SU-DHL-6 (cell line): Measurements from ENCODE around the gene TENM4.

Experiments used
- H2AFZ ChIP-seq: fragments of 200-600 bp; sonication (generic); 2 replicates; pipeline ENCODE4 v1.6.1; 2014; ENCODE audit warnings: low read depth, mild to moderate bottlenecking, moderate library complexity, mixed read lengths, antibody characterized with exemption, low read length; ENCODE audit not compliant: severe bottlenecking
- H3F3A ChIP-seq: fragments of 200-600 bp; shearing (Covaris generic); 2 replicates; pipeline ENCODE4 v1.6.0; 2016; ENCODE audit warnings: antibody characterized with exemption, mild to moderate bottlenecking; ENCODE audit not compliant: insufficient read depth
- H3K27ac ChIP-seq: fragments of 200-600 bp; sonication (generic); 2 replicates; pipeline ENCODE4 v1.5.1; 2016; ENCODE audit warnings: low read depth, mild to moderate bottlenecking, low read length, moderate library complexity, mixed read lengths
- H3K27me3 ChIP-seq: fragments of 200-600 bp; sonication (generic), shearing (Covaris generic); 2 replicates; pipeline ENCODE4 v1.6.0; 2014; ENCODE audit warnings: mild to moderate bottlenecking, low read length
- H3K36me3 ChIP-seq: fragments of 200-600 bp; sonication (generic); 2 replicates; pipeline ENCODE4 v1.6.1; 2014; ENCODE audit warnings: mild to moderate bottlenecking, low read length, mixed read lengths
- H3K4me2 ChIP-seq: fragments of 300-600, 200-600 bp; shearing (Covaris generic), sonication (generic); 2 replicates; pipeline ENCODE4 v1.6.0; 2014; ENCODE audit warnings: low read length, low read depth, mild to moderate bottlenecking; ENCODE audit not compliant: poor library complexity, severe bottlenecking
- H3K4me3 ChIP-seq: fragments of 200-600 bp; sonication (generic); 2 replicates; pipeline ENCODE4 v1.5.1; 2014; ENCODE audit warnings: antibody characterized with exemption, low read length, mild to moderate bottlenecking, mixed read lengths; ENCODE audit not compliant: insufficient read depth, poor library complexity, severe bottlenecking
- H3K79me2 ChIP-seq: fragments of 200-600 bp; sonication (generic); 2 replicates; pipeline ENCODE4 v1.6.1; 2014; ENCODE audit warnings: mild to moderate bottlenecking, low read length, moderate library complexity; ENCODE audit not compliant: insufficient read depth
- H3K9ac ChIP-seq: fragments of 200-600 bp; sonication (generic); 2 replicates; pipeline ENCODE4 v1.7.0; 2014; ENCODE audit warnings: mild to moderate bottlenecking, low read length
- H3K9me2 ChIP-seq: fragments of 200-600 bp; sonication (generic); replicated peaks from 2 replicates; pipeline ENCODE4 v1.6.1; 2014; ENCODE audit warnings: low read length; ENCODE audit not compliant: insufficient read depth
- H3K9me3 ChIP-seq: fragments of 200-600 bp; sonication (generic); 2 replicates; pipeline ENCODE4 v1.6.1; 2014; ENCODE audit warnings: low read length, mixed read lengths; ENCODE audit not compliant: insufficient read depth
- H4K20me1 ChIP-seq: fragments of 200-600 bp; sonication (generic); 2 replicates; pipeline ENCODE4 v1.6.1; 2014; ENCODE audit warnings: low read depth, mild to moderate bottlenecking, antibody characterized with exemption, low read length, moderate library complexity, mixed read lengths
- CTCF ChIP-seq: fragments of 200-600 bp; sonication (generic); IDR thresholded peaks from one replicate; pipeline ENCODE4 v1.5.1; 2017; ENCODE audit warnings: antibody characterized with exemption, mild to moderate bottlenecking, low read length, moderate library complexity; ENCODE audit not compliant: insufficient read depth, poor library complexity, severe bottlenecking
- EZH2phosphoT487 ChIP-seq: fragments of 200-600 bp; sonication (generic), shearing (Covaris generic); conservative IDR thresholded peaks from 2 replicates; pipeline ENCODE4 v1.6.1; 2018; ENCODE audit warnings: mild to moderate bottlenecking, antibody characterized with exemption, low read length, moderate library complexity, mixed read lengths

The TENM4 gene

GRCh38 chr11:79427126-79427525 lies 13.7 kb downstream of the TENM4 start:
- no peak overlapping the region for H3K4me2 ChIP-seq
- H3K9me3 ChIP-seq, result no peaks in the 10 kb centered on the region
- no peak overlapping the region for H2AFZ ChIP-seq
- no peaks in the 10 kb centered on the region for H3F3A ChIP-seq
- no peak for TF ChIP-seq CTCF
- TF ChIP-seq EZH2phosphoT487, result no peak
- H3K27ac ChIP-seq, result no peak overlapping the region
- H3K27me3 ChIP-seq, result no peaks in the 10 kb centered on the region
- no peaks in the 10 kb centered on the region for H3K79me2 ChIP-seq
- no peaks in the 10 kb centered on the region for H4K20me1 ChIP-seq
- H3K9ac ChIP-seq, result no peak overlapping the region
- no peaks in the 10 kb centered on the region for H3K36me3 ChIP-seq
- H3K9me2 ChIP-seq, result no peaks in the 10 kb centered on the region
- no peak overlapping the region for H3K4me3 ChIP-seq

- Histone ChIP-seq H3K4me3 (no peak overlapping the region), H3K36me3 (no peaks in the 10 kb centered on the region), H3K27ac (no peak overlapping the region), H3K9me3 (no peaks in the 10 kb centered on the region), H3F3A (no peaks in the 10 kb centered on the region), H3K9me2 (no peaks in the 10 kb centered on the region), H3K27me3 (no peaks in the 10 kb centered on the region), H3K9ac (no peak overlapping the region), H4K20me1 (no peaks in the 10 kb centered on the region), H3K4me2 (no peak overlapping the region), H2AFZ (no peak overlapping the region), H3K79me2 (no peaks in the 10 kb centered on the region)
- TF ChIP-seq CTCF, result no peak
- no peak for TF ChIP-seq EZH2phosphoT487
Observed at GRCh38 chr11:79425463-79425862, 15.4 kb downstream of the TENM4 start.

GRCh38 chr11:79423736-79424135 lies 17.1 kb downstream of the TENM4 start:
- Histone ChIP-seq H3F3A (no peaks in the 10 kb centered on the region), H3K9me2 (no peaks in the 10 kb centered on the region), H3K27ac (no peak overlapping the region), H3K4me2 (no peak overlapping the region), H3K4me3 (no peak overlapping the region), H3K9me3 (no peaks in the 10 kb centered on the region), H4K20me1 (no peaks in the 10 kb centered on the region), H2AFZ (no peak overlapping the region), H3K79me2 (no peaks in the 10 kb centered on the region), H3K9ac (no peak overlapping the region), H3K36me3 (no peaks in the 10 kb centered on the region), H3K27me3 (no peaks in the 10 kb centered on the region)
- TF ChIP-seq EZH2phosphoT487 (no peak), CTCF (no peak)

- H3K27me3 ChIP-seq, result no peaks in the 10 kb centered on the region
Observed at GRCh38 chr11:79422866-79423265, 18.0 kb downstream of the TENM4 start.

More at GRCh38 chr11:79422866-79423265, 18.0 kb downstream of the TENM4 start:
- H2AFZ ChIP-seq, result no peak overlapping the region
- no peaks in the 10 kb centered on the region for H3K36me3 ChIP-seq
- no peak overlapping the region for H3K4me2 ChIP-seq
- no peak overlapping the region for H3K4me3 ChIP-seq
- H3K79me2 ChIP-seq, result no peaks in the 10 kb centered on the region
- H3K9me2 ChIP-seq, result no peaks in the 10 kb centered on the region
- no peaks in the 10 kb centered on the region for H3K9me3 ChIP-seq
- TF ChIP-seq CTCF, result no peak
- no peak for TF ChIP-seq EZH2phosphoT487
- no peak overlapping the region for H3K27ac ChIP-seq
- H3F3A ChIP-seq, result no peaks in the 10 kb centered on the region
- H4K20me1 ChIP-seq, result no peaks in the 10 kb centered on the region
- no peak overlapping the region for H3K9ac ChIP-seq
